Fibroblast of lung (primary cell): ENCODE results near the gene CNR1.

Experiments
- EZH2 ChIP-seq: IDR thresholded peaks from 2 replicates; pipeline ENCODE4 v1.5.1; 2012; ENCODE audit warnings: low read length, control low read depth, mild to moderate bottlenecking; ENCODE audit errors: missing control alignments
- TF ChIP-seq, protein P1 (sequence below), 2 donors: IDR thresholded peaks in 1 of 2; conservative IDR thresholded peaks in 1 of 2; 1 replicate in 1 of 2; 2 replicates in 1 of 2; pipeline ENCODE4 v1.5.1; 2011 to 2012; ENCODE audit warnings: low read length in 2 of 2, control low read depth in 1 of 2, inconsistent platforms in 1 of 2, low read depth in 1 of 2, mild to moderate bottlenecking in 1 of 2

DNA sequence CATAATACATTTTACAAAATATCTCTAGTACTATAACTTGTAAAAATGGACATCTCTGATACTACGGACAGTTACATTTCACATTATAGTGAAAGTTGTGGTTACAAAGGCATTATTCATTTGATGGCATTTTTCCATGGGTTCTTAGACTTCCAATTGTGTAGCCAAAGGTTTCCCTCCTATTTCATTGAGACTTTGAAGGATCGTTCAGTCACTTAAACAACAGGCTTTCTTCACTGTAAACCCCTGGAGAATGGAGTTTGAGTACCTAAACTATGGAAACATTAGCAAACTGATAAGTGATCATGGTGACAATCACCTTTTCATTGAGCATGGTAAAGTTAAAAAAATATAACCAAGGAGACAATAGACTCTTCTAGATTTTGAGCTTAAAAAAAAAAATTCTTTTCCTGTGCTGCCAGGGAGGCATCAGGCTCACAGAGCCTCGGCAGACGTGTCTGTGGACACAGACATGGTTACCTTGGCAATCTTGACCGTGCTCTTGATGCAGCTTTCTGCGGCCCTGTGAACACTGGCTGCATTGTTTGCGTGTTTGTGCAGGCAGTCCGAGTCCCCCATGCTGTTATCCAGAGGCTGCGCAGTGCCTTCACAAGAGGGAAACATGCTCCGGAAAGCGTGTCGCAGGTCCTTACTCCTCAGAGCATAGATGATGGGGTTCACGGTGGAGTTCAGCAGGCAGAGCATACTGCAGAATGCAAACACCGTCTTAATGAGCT, 22.6 kb downstream of the CNR1 start:
- TF ChIP-seq, protein P1, sequence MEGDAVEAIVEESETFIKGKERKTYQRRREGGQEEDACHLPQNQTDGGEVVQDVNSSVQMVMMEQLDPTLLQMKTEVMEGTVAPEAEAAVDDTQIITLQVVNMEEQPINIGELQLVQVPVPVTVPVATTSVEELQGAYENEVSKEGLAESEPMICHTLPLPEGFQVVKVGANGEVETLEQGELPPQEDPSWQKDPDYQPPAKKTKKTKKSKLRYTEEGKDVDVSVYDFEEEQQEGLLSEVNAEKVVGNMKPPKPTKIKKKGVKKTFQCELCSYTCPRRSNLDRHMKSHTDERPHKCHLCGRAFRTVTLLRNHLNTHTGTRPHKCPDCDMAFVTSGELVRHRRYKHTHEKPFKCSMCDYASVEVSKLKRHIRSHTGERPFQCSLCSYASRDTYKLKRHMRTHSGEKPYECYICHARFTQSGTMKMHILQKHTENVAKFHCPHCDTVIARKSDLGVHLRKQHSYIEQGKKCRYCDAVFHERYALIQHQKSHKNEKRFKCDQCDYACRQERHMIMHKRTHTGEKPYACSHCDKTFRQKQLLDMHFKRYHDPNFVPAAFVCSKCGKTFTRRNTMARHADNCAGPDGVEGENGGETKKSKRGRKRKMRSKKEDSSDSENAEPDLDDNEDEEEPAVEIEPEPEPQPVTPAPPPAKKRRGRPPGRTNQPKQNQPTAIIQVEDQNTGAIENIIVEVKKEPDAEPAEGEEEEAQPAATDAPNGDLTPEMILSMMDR (conservative IDR thresholded peaks at IDR 0.05 in 1 of 2, IDR thresholded peaks at IDR 0.05 in 1 of 2; ENCODE audit: low read depth in 1 of 2, low read length in 2 of 2): no peak
- TF ChIP-seq EZH2: no peak
